ENCODE measurements around the gene RDH11. TPM values are rescaled to one million over a fixed set of nuclear protein-coding genes. Genes with fewer than 3 reads are reported as not detected.

The RDH11 gene
- polyA plus RNA-seq, 3 donors = 64.9 to 70.7 (median 65.4) TPM

- H4K20me1 ChIP-seq (ENCODE audit: insufficient read depth, low read length) = no peaks in the 10 kb centered on the region
- H3K36me3 Mint-ChIP-seq = no peaks in the 10 kb centered on the region
- H2AFZ ChIP-seq (ENCODE audit: insufficient read depth, low read depth, low read length, poor library complexity, severe bottlenecking) = no peak overlapping the region
- no peaks in the 10 kb centered on the region for H3K79me2 ChIP-seq (ENCODE audit: insufficient read depth, low read length)
- no peak for TF ChIP-seq CTCF (IDR thresholded peaks at IDR 0.05)
- no peaks in the 10 kb centered on the region for H3K9me3 ChIP-seq (replicated peaks in 1 of 2; ENCODE audit: control insufficient read depth in 1 of 2, insufficient read depth in 1 of 2, low read length in 2 of 2)
- no peaks in the 10 kb centered on the region for H3K4me1 ChIP-seq (ENCODE audit: control insufficient read depth in 1 of 2, insufficient read depth in 2 of 2, low read length in 2 of 2)
- H3K4me3 Mint-ChIP-seq = no peak overlapping the region
- H3K27ac ChIP-seq (ENCODE audit: low read depth in 1 of 2, low read length in 2 of 2) = no peak overlapping the region
- peaks cover 4% of the 10 kb centered on the region for H3K4me1 Mint-ChIP-seq
- 84% methylated on average over 7 of the region's 12 CpGs for WGBS (ENCODE audit: insufficient coverage)
- H3K9ac ChIP-seq (ENCODE audit: insufficient read depth, low read length, poor library complexity, severe bottlenecking) = no peak overlapping the region
- peaks cover 1 to 6% (median 3%) of the 10 kb centered on the region in 3 donors for H3K27me3 Mint-ChIP-seq (ENCODE audit: low read depth in 3 of 3)
- H3K27me3 ChIP-seq (ENCODE audit: control insufficient read depth in 2 of 2, insufficient read depth in 2 of 2, low read length in 2 of 2) = no peaks in the 10 kb centered on the region
- peaks cover 0 to 2% (median 0%) of the 10 kb centered on the region in 7 donors for H3K9me3 Mint-ChIP-seq
- no peak overlapping the region for H3K4me3 ChIP-seq (replicated peaks in 1 of 3; ENCODE audit: low read depth in 2 of 3, low read length in 3 of 3)
- no peaks in the 10 kb centered on the region for H3K36me3 ChIP-seq (replicated peaks in 1 of 2; ENCODE audit: control insufficient read depth in 1 of 2, insufficient read depth in 2 of 2, low read length in 2 of 2)
- peak; percentile 9 to 52 (median 10) for DNase-seq
- no peak overlapping the region for H3K27ac Mint-ChIP-seq
- H3K4me2 ChIP-seq (replicated peaks; ENCODE audit: extremely low read depth, low read length, poor library complexity, severe bottlenecking) = no peak overlapping the region
- intact Hi-C loops (cut with micrococcal nuclease) = no loop called here
Observed at GRCh38 chr14:67738740-67739504, 43.4 kb upstream of the RDH11 start.

GRCh38 chr14:67736771-67737170 lies 41.2 kb upstream of the RDH11 start:
- Mint-ChIP-seq H3K36me3 (no peaks in the 10 kb centered on the region), H3K27me3 (ENCODE audit: low read depth in 3 of 3) (peaks cover 1 to 5% (median 3%) of the 10 kb centered on the region in 3 donors), H3K4me1 (peaks cover 4% of the 10 kb centered on the region), H3K27ac (no peak overlapping the region), H3K4me3 (no peak overlapping the region), H3K9me3 (peaks cover 0 to 2% (median 0%) of the 10 kb centered on the region in 7 donors)
- DNase-seq = no peak
- Histone ChIP-seq H3K9ac (ENCODE audit: insufficient read depth, low read length, poor library complexity, severe bottlenecking) (no peak overlapping the region), H3K4me1 (ENCODE audit: control insufficient read depth in 1 of 2, insufficient read depth in 2 of 2, low read length in 2 of 2) (no peaks in the 10 kb centered on the region), H2AFZ (ENCODE audit: insufficient read depth, low read depth, low read length, poor library complexity, severe bottlenecking) (no peak overlapping the region), H4K20me1 (ENCODE audit: insufficient read depth, low read length) (no peaks in the 10 kb centered on the region), H3K9me3 (replicated peaks in 1 of 2; ENCODE audit: control insufficient read depth in 1 of 2, insufficient read depth in 1 of 2, low read length in 2 of 2) (no peaks in the 10 kb centered on the region), H3K4me3 (replicated peaks in 1 of 3; ENCODE audit: low read depth in 2 of 3, low read length in 3 of 3) (no peak overlapping the region), H3K4me2 (replicated peaks; ENCODE audit: extremely low read depth, low read length, poor library complexity, severe bottlenecking) (no peak overlapping the region), H3K27me3 (ENCODE audit: control insufficient read depth in 2 of 2, insufficient read depth in 2 of 2, low read length in 2 of 2) (no peaks in the 10 kb centered on the region), H3K79me2 (ENCODE audit: insufficient read depth, low read length) (no peaks in the 10 kb centered on the region), H3K36me3 (replicated peaks in 1 of 2; ENCODE audit: control insufficient read depth in 1 of 2, insufficient read depth in 2 of 2, low read length in 2 of 2) (no peaks in the 10 kb centered on the region), H3K27ac (ENCODE audit: low read depth in 1 of 2, low read length in 2 of 2) (no peak overlapping the region)
- intact Hi-C loops (cut with micrococcal nuclease) = no loop called here
- WGBS (ENCODE audit: insufficient coverage) = 100% methylated on average over 2 of the region's 4 CpGs
- no peak for TF ChIP-seq CTCF (IDR thresholded peaks at IDR 0.05)
